HG03442 (cell line): ENCODE data around the gene CWF19L2.
"Not testable (repeated sequence)": the region's sequence is repeated elsewhere in the genome, so short reads cannot be mapped to it uniquely, and the experiment has no call there.

ENCODE experiments used
- ATAC-seq: cut with Tn5 transposase; IDR thresholded peaks from one replicate; pipeline ENCODE4 v1.9.1; 2021; ENCODE audit warnings: mild to moderate bottlenecking, moderate library complexity; ENCODE audit not compliant: unreplicated experiment

The CWF19L2 gene

DNA sequence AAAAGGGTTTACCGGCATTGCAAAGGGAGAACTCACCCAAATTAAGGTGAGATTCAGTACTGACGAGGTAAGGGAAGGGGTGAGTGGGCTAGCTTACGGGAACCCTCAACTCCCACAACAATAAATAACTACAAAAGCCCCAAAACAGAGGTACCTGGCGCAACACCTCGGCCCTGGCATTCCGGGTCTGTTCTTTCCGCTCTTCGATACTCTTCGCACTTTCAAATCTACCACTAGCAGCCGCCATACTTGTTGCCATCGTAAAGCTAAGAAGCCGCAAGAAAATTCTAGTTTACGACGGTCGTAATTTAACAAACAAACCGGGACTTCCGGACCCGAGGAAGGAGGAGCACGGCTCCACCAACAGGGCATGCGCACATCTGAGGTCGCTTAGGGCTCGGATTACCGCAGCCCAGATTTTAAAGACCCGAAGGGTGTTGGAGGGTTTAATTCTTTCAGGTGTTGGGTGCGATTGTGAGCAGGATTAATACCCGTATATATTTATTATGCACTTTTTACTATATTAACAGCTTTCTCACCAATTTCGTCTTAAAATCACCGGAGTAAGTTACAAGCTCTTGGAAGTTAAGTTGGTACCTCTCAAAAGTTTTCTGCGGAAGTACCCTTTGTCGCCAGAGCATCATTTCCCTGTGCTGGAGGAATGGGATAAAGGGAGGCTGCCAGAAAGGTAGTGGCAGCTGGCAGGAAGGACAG lies at the start of gene CWF19L2:
TSS of gene CWF19L2 (minus strand) at position 268 of the 714 bp plus-strand sequence. CDS start at position 259, 9 bp downstream.
- peak; percentile 97 for ATAC-seq

GRCh38 chr11:107505647-107506225 lies 48.1 kb upstream of the CWF19L2 start:
- ATAC-seq = no peak

DNA sequence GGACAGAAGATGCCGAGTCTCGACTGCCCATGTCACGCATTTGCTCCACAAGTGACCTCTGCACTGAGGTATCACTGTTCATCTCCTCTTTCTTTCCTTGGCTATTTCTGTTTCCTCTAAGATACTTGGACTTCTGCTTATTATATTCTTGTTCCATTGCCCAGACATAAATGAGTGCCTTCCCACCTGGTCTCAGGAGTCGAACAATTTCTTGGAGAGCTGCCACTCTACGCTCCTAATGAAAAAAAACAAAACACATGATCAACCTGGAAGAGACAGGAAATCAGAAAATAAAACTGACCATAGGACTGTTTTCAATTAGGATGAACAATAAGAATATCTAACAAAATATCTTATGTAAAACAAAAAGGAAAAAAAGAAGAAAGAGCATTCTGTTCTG lies 47.4 kb upstream of the CWF19L2 start:
- no peak for ATAC-seq

GRCh38 chr11:107501713-107502112 lies 44.1 kb upstream of the CWF19L2 start:
- no peak for ATAC-seq

- not testable (repeated sequence) for ATAC-seq
These were observed 39.7 kb upstream of the CWF19L2 start for GRCh38 chr11:107497371-107497770.

- no peak for ATAC-seq
These were observed 38.4 kb upstream of the CWF19L2 start for GRCh38 chr11:107496011-107496410.

DNA sequence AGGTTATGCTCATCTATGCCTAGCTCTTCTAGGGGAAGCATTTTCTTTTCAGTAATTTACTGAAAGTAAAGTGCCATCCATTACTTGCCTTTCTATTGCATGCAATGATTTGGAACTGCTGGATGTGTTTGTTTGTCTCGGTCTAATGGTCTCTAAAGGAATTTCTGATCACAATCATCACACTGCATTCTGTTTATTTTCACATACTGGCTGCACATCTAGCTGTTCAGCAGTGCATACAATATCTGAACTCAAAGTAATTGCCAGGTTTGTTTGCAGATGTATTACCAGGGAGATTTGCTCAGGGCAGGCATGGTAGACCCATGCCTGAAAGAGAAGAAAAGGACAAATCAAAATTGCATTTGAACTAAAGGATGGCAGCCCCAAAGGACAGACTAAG lies 36.4 kb upstream of the CWF19L2 start:
- no peak for ATAC-seq

GRCh38 chr11:107493117-107493516 lies 35.5 kb upstream of the CWF19L2 start:
- no peak for ATAC-seq

DNA sequence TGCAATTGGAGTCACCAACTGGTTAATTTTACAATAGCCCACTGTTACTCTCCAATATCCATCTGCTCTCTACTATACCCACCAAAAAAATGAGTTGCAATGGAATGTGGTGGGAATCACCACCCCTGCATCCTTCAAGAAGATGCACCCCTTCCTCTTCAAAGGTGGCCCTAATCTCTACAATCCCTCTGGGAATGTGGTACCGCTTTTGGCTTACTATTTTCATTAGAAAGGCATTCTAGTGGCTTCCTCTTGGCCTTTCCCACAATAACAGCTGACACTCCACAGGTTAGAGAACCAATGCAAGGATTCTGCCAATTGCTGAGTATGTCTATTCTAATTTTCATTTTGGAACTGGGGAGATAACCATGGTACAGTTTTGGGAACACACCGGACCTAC lies 33.2 kb upstream of the CWF19L2 start:
- ATAC-seq = no peak

- ATAC-seq = no peak
These were observed 24.6 kb upstream of the CWF19L2 start for GRCh38 chr11:107482234-107482633.

DNA sequence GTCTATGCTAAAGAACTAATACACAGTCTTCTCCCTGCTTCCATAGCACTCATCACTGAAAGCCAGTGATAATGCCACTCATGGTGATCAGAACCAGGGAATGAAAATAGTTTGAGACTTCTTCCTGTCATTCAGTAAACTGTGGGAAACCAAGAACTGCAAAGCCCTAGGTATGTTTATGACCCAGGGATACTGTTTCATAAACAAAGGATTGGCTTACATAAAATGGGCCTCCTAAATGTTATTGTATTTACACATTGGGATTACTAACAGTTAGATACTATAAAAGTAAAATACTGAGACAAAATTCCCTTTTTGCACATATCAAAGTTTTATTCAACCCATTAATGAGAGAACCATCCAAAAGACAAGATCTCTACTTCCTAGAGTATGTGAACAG lies 21.3 kb upstream of the CWF19L2 start:
- ATAC-seq = no peak

DNA sequence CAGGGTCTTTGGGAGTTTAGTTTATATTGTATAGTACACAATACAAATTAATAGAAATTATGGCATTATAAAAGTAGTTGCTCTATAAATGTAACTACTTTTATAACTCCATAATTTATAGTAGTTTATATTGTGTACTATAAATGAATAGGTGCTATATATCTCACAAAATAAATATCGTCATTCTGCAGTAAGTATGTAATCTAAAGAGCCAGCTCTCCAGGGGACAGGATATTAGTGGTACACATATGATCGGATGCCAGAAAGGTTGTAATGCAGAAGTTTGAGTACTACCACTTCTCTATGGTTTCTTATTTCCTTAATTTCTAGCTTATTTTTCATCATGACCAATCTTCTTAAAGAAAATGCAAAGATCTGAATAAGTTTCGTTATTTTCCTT lies 20.2 kb upstream of the CWF19L2 start:
- no peak for ATAC-seq

DNA sequence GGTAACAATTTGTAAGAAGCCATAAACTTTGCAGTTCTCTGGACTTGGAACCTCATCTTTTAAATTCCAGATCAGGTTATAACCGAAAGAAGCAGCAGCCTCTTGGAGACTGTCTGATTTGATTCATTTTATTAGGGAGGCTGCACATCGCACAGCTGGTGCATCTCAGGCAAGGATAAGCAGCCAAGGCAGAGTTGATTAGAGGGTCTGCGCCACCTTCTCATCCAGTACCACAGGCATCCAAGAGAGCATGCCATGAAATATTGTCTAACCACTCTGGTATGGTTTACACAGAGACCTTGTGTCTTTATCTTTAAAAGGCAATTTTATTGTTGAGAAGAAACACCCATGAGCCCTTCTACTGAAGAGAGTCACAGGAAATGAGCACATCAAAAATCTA lies 16.2 kb upstream of the CWF19L2 start:
- ATAC-seq = no peak

GRCh38 chr11:107472966-107473365 lies 15.3 kb upstream of the CWF19L2 start:
- no peak for ATAC-seq

DNA sequence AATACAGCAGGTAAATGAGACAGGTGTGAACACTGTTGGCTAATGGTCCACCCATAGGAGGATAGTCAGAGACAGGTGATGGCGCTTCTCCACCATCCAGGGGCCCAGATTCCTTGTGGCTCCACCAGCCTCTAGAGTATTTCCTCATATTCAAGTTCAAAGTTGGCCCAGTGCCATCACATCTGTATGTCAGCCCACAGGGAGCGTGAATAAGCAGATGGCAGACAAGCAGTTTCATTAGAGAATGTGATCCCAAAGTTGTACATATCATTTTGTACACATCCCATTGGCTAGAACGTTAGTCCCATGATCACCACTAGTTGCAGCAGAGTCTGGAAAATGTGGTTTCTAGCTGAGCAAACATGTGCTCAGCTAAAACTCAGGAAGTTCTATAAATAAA lies 11.0 kb upstream of the CWF19L2 start:
- ATAC-seq = no peak

GRCh38 chr11:107467696-107468095 lies 10.1 kb upstream of the CWF19L2 start:
- no peak for ATAC-seq

- not testable (repeated sequence) for ATAC-seq
These were observed 8.7 kb upstream of the CWF19L2 start for GRCh38 chr11:107466275-107466866.

DNA sequence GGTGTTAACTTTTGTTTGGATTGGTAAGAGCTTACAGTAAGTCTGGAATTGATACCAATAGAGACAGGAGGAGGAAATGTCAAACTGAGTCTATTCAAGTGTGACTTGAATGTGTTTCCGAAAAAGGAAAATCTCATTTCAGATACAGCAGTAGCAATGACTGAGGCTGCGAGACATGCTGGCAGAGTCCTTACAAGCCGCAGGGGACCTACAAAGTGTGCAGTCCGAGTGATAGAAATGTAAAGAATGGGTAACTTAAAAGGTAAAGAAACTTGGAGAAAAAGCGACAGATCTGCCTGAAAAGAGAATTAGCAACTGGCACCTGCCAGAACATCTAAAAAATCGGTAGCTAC lies 444 bp downstream of the CWF19L2 start:
- peak; percentile 33 for ATAC-seq

- ATAC-seq = no peak
These were observed 3.9 kb downstream of the CWF19L2 start for GRCh38 chr11:107453594-107454286.

- no peak for ATAC-seq
These were observed 10.7 kb downstream of the CWF19L2 start for GRCh38 chr11:107446822-107447431.

- no peak for ATAC-seq
These were observed 14.9 kb downstream of the CWF19L2 start for GRCh38 chr11:107442715-107443215.
